HG02852 (cell line): Measurements from ENCODE around the gene EFCAB5.
"Not testable (repeated sequence)": the region's sequence is repeated elsewhere in the genome, so short reads cannot be mapped to it uniquely, and the experiment has no call there.

Source experiments
- ATAC-seq: cut with Tn5 transposase; IDR thresholded peaks from one replicate; pipeline ENCODE4 v1.9.1; 2021; ENCODE audit warnings: mild to moderate bottlenecking, moderate library complexity; ENCODE audit not compliant: unreplicated experiment

Gene EFCAB5

GRCh38 chr17:29941334-29941733 is at the start of gene EFCAB5:
TSS of gene EFCAB5 (plus strand) at chr17:29941634. CDS start at chr17:29941797, 163 bp downstream.
- no peak for ATAC-seq

GRCh38 chr17:29892201-29892600 is 49.2 kb upstream of the EFCAB5 start:
- ATAC-seq, result no peak

- not testable (repeated sequence) for ATAC-seq
Observed at GRCh38 chr17:29897136-29897535, 44.3 kb upstream of the EFCAB5 start.

GRCh38 chr17:29903471-29903870 is 38.0 kb upstream of the EFCAB5 start:
- no peak for ATAC-seq

GRCh38 chr17:29905086-29905878 is 36.2 kb upstream of the EFCAB5 start:
- ATAC-seq, result no peak

GRCh38 chr17:29905879-29906167 is 35.6 kb upstream of the EFCAB5 start:
- no peak for ATAC-seq

- no peak for ATAC-seq
Observed at GRCh38 chr17:29906969-29907368, 34.5 kb upstream of the EFCAB5 start.

GRCh38 chr17:29909236-29910003 is 32.0 kb upstream of the EFCAB5 start:
- ATAC-seq, result no peak

GRCh38 chr17:29911641-29912177 is 29.7 kb upstream of the EFCAB5 start:
- ATAC-seq, result no peak

- no peak for ATAC-seq
Observed at GRCh38 chr17:29914819-29915537, 26.5 kb upstream of the EFCAB5 start.

- no peak for ATAC-seq
Observed at GRCh38 chr17:29918016-29918415, 23.4 kb upstream of the EFCAB5 start.

GRCh38 chr17:29918922-29919856 is 22.2 kb upstream of the EFCAB5 start:
- ATAC-seq, result no peak

GRCh38 chr17:29924786-29925185 is 16.6 kb upstream of the EFCAB5 start:
- ATAC-seq, result no peak

- no peak for ATAC-seq
Observed at GRCh38 chr17:29927546-29927945, 13.9 kb upstream of the EFCAB5 start.

- no peak for ATAC-seq
Observed at GRCh38 chr17:29929006-29929532, 12.4 kb upstream of the EFCAB5 start.

- peak; percentile 55 for ATAC-seq
Observed at GRCh38 chr17:29929533-29930408, 11.7 kb upstream of the EFCAB5 start, which contains the start of gene SSH2. TSS of gene SSH2 (minus strand) at chr17:29930228. CDS start at chr17:29930000, 228 bp downstream.

- ATAC-seq, result no peak
Observed at GRCh38 chr17:29930409-29931010, 10.9 kb upstream of the EFCAB5 start.

GRCh38 chr17:29931231-29931932 is 10.1 kb upstream of the EFCAB5 start:
- peak; percentile 55 for ATAC-seq
